GM19324 (cell line): ENCODE measurements around the gene LORICRIN.
A peak's percentile ranks its signal among the peaks of the same experiment; 100 is the strongest.

Experiments used
- ATAC-seq: cut with Tn5 transposase; IDR thresholded peaks from one replicate; pipeline ENCODE4 v1.9.1; 2021; ENCODE audit warnings: mild to moderate bottlenecking, moderate library complexity; ENCODE audit not compliant: unreplicated experiment, low FRiP score

Gene LORICRIN

GRCh38 chr1:153248176-153248879, 11.2 kb upstream of the LORICRIN start:
- no peak for ATAC-seq

GRCh38 chr1:153250166-153250565, 9.3 kb upstream of the LORICRIN start:
- ATAC-seq = no peak

GRCh38 chr1:153251087-153251486, 8.4 kb upstream of the LORICRIN start:
- no peak for ATAC-seq

- ATAC-seq = no peak
These were observed 7.9 kb upstream of the LORICRIN start for GRCh38 chr1:153251562-153251961.

GRCh38 chr1:153251988-153252387, 7.5 kb upstream of the LORICRIN start:
- no peak for ATAC-seq

GRCh38 chr1:153253076-153253475, 6.4 kb upstream of the LORICRIN start:
- ATAC-seq = no peak

- peak; percentile 71 for ATAC-seq
These were observed 5.8 kb upstream of the LORICRIN start for GRCh38 chr1:153253693-153254092.

- ATAC-seq = no peak
These were observed 1.2 kb downstream of the LORICRIN start for GRCh38 chr1:153260585-153261280.

- ATAC-seq = no peak
These were observed 2.0 kb downstream of the LORICRIN start for GRCh38 chr1:153261281-153262069.

GRCh38 chr1:153262070-153262366, 2.5 kb downstream of the LORICRIN start:
- ATAC-seq = no peak

GRCh38 chr1:153262462-153263157, 3.1 kb downstream of the LORICRIN start:
- no peak for ATAC-seq

- ATAC-seq = no peak
These were observed 6.0 kb downstream of the LORICRIN start for GRCh38 chr1:153265457-153265856.

GRCh38 chr1:153271711-153272110, 12.2 kb downstream of the LORICRIN start:
- no peak for ATAC-seq

- no peak for ATAC-seq
These were observed 12.7 kb downstream of the LORICRIN start for GRCh38 chr1:153272186-153272585.

- peak; percentile 83 for ATAC-seq
These were observed 18.4 kb downstream of the LORICRIN start for GRCh38 chr1:153277852-153278251.

GRCh38 chr1:153288634-153289275, 29.3 kb downstream of the LORICRIN start:
- ATAC-seq = no peak

- ATAC-seq = no peak
These were observed 32.0 kb downstream of the LORICRIN start for GRCh38 chr1:153291514-153291913.

- ATAC-seq = no peak
These were observed 32.7 kb downstream of the LORICRIN start for GRCh38 chr1:153292185-153292584.

- no peak for ATAC-seq
These were observed 33.4 kb downstream of the LORICRIN start for GRCh38 chr1:153292740-153293479.

GRCh38 chr1:153293480-153293775, 33.9 kb downstream of the LORICRIN start:
- ATAC-seq = no peak
